GM19193 (cell line): ENCODE measurements around the gene HMOX1.
A peak's percentile ranks its signal among the peaks of the same experiment; 100 is the strongest.

Experiments used
- POLR2A ChIP-seq: IDR thresholded peaks from 4 replicates; pipeline ENCODE4 v1.6.1; 2011; ENCODE audit not compliant: insufficient read depth, insufficient read length; ENCODE audit errors: extremely low read depth

HMOX1 gene

GRCh38 chr22:35401863-35402262, 21.0 kb downstream of the HMOX1 start:
- TF ChIP-seq POLR2A, result no peak

GRCh38 chr22:35403356-35403755, 22.5 kb downstream of the HMOX1 start:
- no peak for TF ChIP-seq POLR2A

GRCh38 chr22:35404176-35404575, 23.3 kb downstream of the HMOX1 start:
- no peak for TF ChIP-seq POLR2A

GRCh38 chr22:35406443-35406842, 25.5 kb downstream of the HMOX1 start:
- TF ChIP-seq POLR2A, result no peak

GRCh38 chr22:35407362-35407761, 26.5 kb downstream of the HMOX1 start:
- no peak for TF ChIP-seq POLR2A

- TF ChIP-seq POLR2A, result peak; percentile 59
Observed at GRCh38 chr22:35409783-35410662, 29.1 kb downstream of the HMOX1 start.

- TF ChIP-seq POLR2A, result no peak
Observed at GRCh38 chr22:35410663-35411034, 29.8 kb downstream of the HMOX1 start.

GRCh38 chr22:35411102-35411501, 30.2 kb downstream of the HMOX1 start:
- TF ChIP-seq POLR2A, result peak; percentile 26

- no peak for TF ChIP-seq POLR2A
Observed at GRCh38 chr22:35413624-35414023, 32.7 kb downstream of the HMOX1 start.

GRCh38 chr22:35417606-35418005, 36.7 kb downstream of the HMOX1 start:
- no peak for TF ChIP-seq POLR2A

GRCh38 chr22:35418088-35418487, 37.2 kb downstream of the HMOX1 start:
- TF ChIP-seq POLR2A, result no peak

- no peak for TF ChIP-seq POLR2A
Observed at GRCh38 chr22:35418731-35419130, 37.8 kb downstream of the HMOX1 start.

- TF ChIP-seq POLR2A, result no peak
Observed at GRCh38 chr22:35419756-35420155, 38.9 kb downstream of the HMOX1 start.

- TF ChIP-seq POLR2A, result no peak
Observed at GRCh38 chr22:35421121-35421520, 40.2 kb downstream of the HMOX1 start.

GRCh38 chr22:35422145-35422544, 41.2 kb downstream of the HMOX1 start:
- no peak for TF ChIP-seq POLR2A

- TF ChIP-seq POLR2A, result no peak
Observed at GRCh38 chr22:35422936-35423335, 42.0 kb downstream of the HMOX1 start.
